Peyer's patch (tissue), 4 donors: ENCODE measurements around the gene AHDC1.

Experiments
- POLR2A ChIP-seq, 2 donors: fragments of 450-650 bp; IDR thresholded peaks; one replicate each; pipeline ENCODE4 v1.5.1; 2017; ENCODE audit warnings: antibody characterized with exemption in 2 of 2, mild to moderate bottlenecking in 2 of 2, moderate library complexity in 2 of 2
- TF ChIP-seq, protein P1 (sequence below), 6 experiments: fragments of 450-650 bp in 4 of 6; fragments of 200-600 bp in 2 of 6; sonication (generic) in 1 of 6; IDR thresholded peaks; one replicate each; pipeline ENCODE4 v1.5.1; 2017 to 2019; ENCODE audit warnings: antibody characterized with exemption in 6 of 6, mild to moderate bottlenecking in 3 of 6, moderate library complexity in 1 of 6

DNA sequence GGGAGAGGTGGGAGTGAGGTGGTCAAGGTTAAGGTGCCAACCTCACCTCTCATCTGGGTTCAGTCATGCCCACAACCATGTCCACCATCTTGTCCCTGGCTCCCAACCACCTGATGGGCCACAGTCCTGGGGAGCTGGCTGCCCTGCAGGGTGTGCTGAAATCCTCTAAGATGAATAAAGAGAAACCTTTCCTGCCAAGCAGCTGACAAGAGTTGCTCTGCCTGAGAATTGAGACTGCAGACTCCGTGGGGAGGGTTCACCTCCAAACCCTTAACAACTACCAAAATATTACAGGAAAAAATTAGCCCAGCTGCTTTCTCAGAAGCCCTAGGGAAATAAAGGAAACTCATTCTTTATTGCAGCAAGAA lies 46.2 kb upstream of the AHDC1 start:
- TF ChIP-seq, protein P1, sequence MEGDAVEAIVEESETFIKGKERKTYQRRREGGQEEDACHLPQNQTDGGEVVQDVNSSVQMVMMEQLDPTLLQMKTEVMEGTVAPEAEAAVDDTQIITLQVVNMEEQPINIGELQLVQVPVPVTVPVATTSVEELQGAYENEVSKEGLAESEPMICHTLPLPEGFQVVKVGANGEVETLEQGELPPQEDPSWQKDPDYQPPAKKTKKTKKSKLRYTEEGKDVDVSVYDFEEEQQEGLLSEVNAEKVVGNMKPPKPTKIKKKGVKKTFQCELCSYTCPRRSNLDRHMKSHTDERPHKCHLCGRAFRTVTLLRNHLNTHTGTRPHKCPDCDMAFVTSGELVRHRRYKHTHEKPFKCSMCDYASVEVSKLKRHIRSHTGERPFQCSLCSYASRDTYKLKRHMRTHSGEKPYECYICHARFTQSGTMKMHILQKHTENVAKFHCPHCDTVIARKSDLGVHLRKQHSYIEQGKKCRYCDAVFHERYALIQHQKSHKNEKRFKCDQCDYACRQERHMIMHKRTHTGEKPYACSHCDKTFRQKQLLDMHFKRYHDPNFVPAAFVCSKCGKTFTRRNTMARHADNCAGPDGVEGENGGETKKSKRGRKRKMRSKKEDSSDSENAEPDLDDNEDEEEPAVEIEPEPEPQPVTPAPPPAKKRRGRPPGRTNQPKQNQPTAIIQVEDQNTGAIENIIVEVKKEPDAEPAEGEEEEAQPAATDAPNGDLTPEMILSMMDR (IDR thresholded peaks at IDR 0.05), result no peak
- TF ChIP-seq POLR2A (IDR thresholded peaks at IDR 0.05), result no peak
